ENCODE results near the gene NAALADL2. TPM values are rescaled to one million over a fixed set of nuclear protein-coding genes. Genes with fewer than 3 reads are reported as not detected.

NAALADL2 gene
- total and polyA plus RNA-seq, 9 of the 15 experiments (the other 6 are each of a cell fraction or from before 2014, with no cell fraction given): 0.29 to 1.1 (median 0.79) TPM; not detected in 1

- no peak for TF ChIP-seq RERE (CRISPR knock-in tag; IDR thresholded peaks at IDR 0.05; ENCODE audit: borderline replicate concordance)
- TF ChIP-seq ZBTB8A (IDR thresholded peaks at IDR 0.05; ENCODE audit: partially characterized antibody): no peak
- no peak for TF ChIP-seq CBX1 (IDR thresholded peaks at IDR 0.05; ENCODE audit: low read depth)
- no peak for TF ChIP-seq MLLT1 (IDR thresholded peaks at IDR 0.05)
Measured at GRCh38 chr3:175741951-175742350, 882.8 kb downstream of the NAALADL2 start (continued).
